ACC112 (cell line): ENCODE results near the gene FBXO8.
A peak's percentile ranks its signal among the peaks of the same experiment; 100 is the strongest.

Experiments used
- H2AFZ ChIP-seq: fragments of 200-600 bp; sonication (generic); one replicate; pipeline ENCODE4 v1.6.0; 2017; ENCODE audit warnings: antibody characterized with exemption, low read length; ENCODE audit not compliant: unreplicated experiment
- H3K27ac ChIP-seq: fragments of 200-600 bp; sonication (generic); 2 replicates; pipeline ENCODE4 v1.5.1; 2014; ENCODE audit warnings: low read depth, mild to moderate bottlenecking, antibody characterized with exemption, low read length, moderate library complexity
- H3K27me3 ChIP-seq: fragments of 200-600 bp; sonication (generic); 2 replicates; pipeline ENCODE4 v1.6.1; 2014; ENCODE audit warnings: mild to moderate bottlenecking, antibody characterized with exemption, low read length, moderate library complexity, mixed read lengths; ENCODE audit not compliant: insufficient read depth
- H3K36me3 ChIP-seq: fragments of 200-600 bp; sonication (generic); 2 replicates; pipeline ENCODE4 v1.6.1; 2016; ENCODE audit warnings: mild to moderate bottlenecking, antibody characterized with exemption, low read length, moderate library complexity, mixed read lengths; ENCODE audit not compliant: insufficient read depth
- H3K4me1 ChIP-seq: fragments of 200-600 bp; sonication (generic); one replicate; pipeline ENCODE4 v1.6.1; 2016; ENCODE audit warnings: low read length, mixed read lengths; ENCODE audit not compliant: insufficient read depth, unreplicated experiment, control insufficient read depth
- H3K4me3 ChIP-seq: fragments of 200-600 bp; sonication (generic); 2 replicates; pipeline ENCODE4 v1.5.1; 2014; ENCODE audit warnings: mild to moderate bottlenecking, low read depth, low read length
- H3K79me2 ChIP-seq: fragments of 200-600 bp; sonication (generic); one replicate; pipeline ENCODE4 v1.6.0; 2016; ENCODE audit warnings: low read length; ENCODE audit not compliant: control insufficient read depth, unreplicated experiment, insufficient read depth

FBXO8 gene

GRCh38 chr4:174222266-174222872 lies 61.1 kb downstream of the FBXO8 start:
- no peak overlapping the region for H3K27ac ChIP-seq
- no peaks in the 10 kb centered on the region for H3K79me2 ChIP-seq
- H2AFZ ChIP-seq: no peak overlapping the region
- H3K27me3 ChIP-seq: no peaks in the 10 kb centered on the region
- H3K36me3 ChIP-seq: no peaks in the 10 kb centered on the region
- peaks cover 8% of the 10 kb centered on the region for H3K4me1 ChIP-seq
- H3K4me3 ChIP-seq: no peak overlapping the region

- H3K27ac ChIP-seq: no peak overlapping the region
- peak overlapping the region; percentile 76 for H3K4me3 ChIP-seq
- H3K36me3 ChIP-seq: no peaks in the 10 kb centered on the region
- peaks cover 11% of the 10 kb centered on the region for H3K4me1 ChIP-seq
- peak overlapping the region; percentile 60 for H2AFZ ChIP-seq
- H3K79me2 ChIP-seq: no peaks in the 10 kb centered on the region
- peaks cover 13% of the 10 kb centered on the region; the same call in 1 of the 2 replicates for H3K27me3 ChIP-seq
Measured at GRCh38 chr4:174218127-174218790, 65.2 kb downstream of the FBXO8 start.

GRCh38 chr4:174217273-174218126 lies 66.0 kb downstream of the FBXO8 start:
- Histone ChIP-seq H3K36me3 (no peaks in the 10 kb centered on the region), H3K27me3 (peaks cover 13% of the 10 kb centered on the region; the same call in 1 of the 2 replicates), H3K79me2 (no peaks in the 10 kb centered on the region), H2AFZ (peak overlapping the region; percentile 60), H3K27ac (no peak overlapping the region), H3K4me3 (peak overlapping the region; percentile 76), H3K4me1 (peaks cover 11% of the 10 kb centered on the region)

GRCh38 chr4:174216799-174217272 lies 66.6 kb downstream of the FBXO8 start:
- Histone ChIP-seq H3K36me3 (no peaks in the 10 kb centered on the region), H3K27me3 (peaks cover 13% of the 10 kb centered on the region; the same call in 1 of the 2 replicates), H3K27ac (no peak overlapping the region), H2AFZ (no peak overlapping the region), H3K79me2 (no peaks in the 10 kb centered on the region), H3K4me1 (peaks cover 11% of the 10 kb centered on the region), H3K4me3 (peak overlapping the region; percentile 76)

GRCh38 chr4:174215961-174216680 lies 67.3 kb downstream of the FBXO8 start:
- H3K4me1 ChIP-seq: peaks cover 12% of the 10 kb centered on the region
- H2AFZ ChIP-seq: no peak overlapping the region
- H3K27ac ChIP-seq: no peak overlapping the region
- no peaks in the 10 kb centered on the region for H3K79me2 ChIP-seq
- H3K4me3 ChIP-seq: no peak overlapping the region
- H3K27me3 ChIP-seq: peaks cover 13% of the 10 kb centered on the region; the same call in 1 of the 2 replicates
- no peaks in the 10 kb centered on the region for H3K36me3 ChIP-seq

GRCh38 chr4:174215057-174215456 lies 68.4 kb downstream of the FBXO8 start:
- Histone ChIP-seq H3K36me3 (no peaks in the 10 kb centered on the region), H2AFZ (no peak overlapping the region), H3K27ac (no peak overlapping the region), H3K79me2 (no peaks in the 10 kb centered on the region), H3K4me3 (no peak overlapping the region), H3K4me1 (peaks cover 10% of the 10 kb centered on the region), H3K27me3 (peaks cover 13% of the 10 kb centered on the region; the same call in 1 of the 2 replicates)

GRCh38 chr4:174214101-174214878 lies 69.2 kb downstream of the FBXO8 start:
- Histone ChIP-seq H3K79me2 (no peaks in the 10 kb centered on the region), H3K27me3 (peaks cover 13% of the 10 kb centered on the region; the same call in 1 of the 2 replicates), H3K27ac (no peak overlapping the region), H3K4me1 (peaks cover 10% of the 10 kb centered on the region), H3K4me3 (peak overlapping the region; percentile 67), H3K36me3 (no peaks in the 10 kb centered on the region), H2AFZ (peak overlapping the region; percentile 40)

- Histone ChIP-seq H3K79me2 (no peaks in the 10 kb centered on the region), H3K27ac (no peak overlapping the region), H3K27me3 (peaks cover 13% of the 10 kb centered on the region; the same call in 1 of the 2 replicates), H2AFZ (peak overlapping the region; percentile 40), H3K36me3 (no peaks in the 10 kb centered on the region), H3K4me3 (peak overlapping the region; percentile 67), H3K4me1 (peaks cover 10% of the 10 kb centered on the region)
Measured at GRCh38 chr4:174213731-174214100, 69.8 kb downstream of the FBXO8 start.

GRCh38 chr4:174212061-174212460 lies 71.4 kb downstream of the FBXO8 start:
- H3K4me3 ChIP-seq: no peak overlapping the region
- H3K36me3 ChIP-seq: no peaks in the 10 kb centered on the region
- H3K27ac ChIP-seq: no peak overlapping the region
- peaks cover 10% of the 10 kb centered on the region for H3K4me1 ChIP-seq
- H3K79me2 ChIP-seq: no peaks in the 10 kb centered on the region
- peaks cover 13% of the 10 kb centered on the region; the same call in 1 of the 2 replicates for H3K27me3 ChIP-seq
- no peak overlapping the region for H2AFZ ChIP-seq
